Mucosa of descending colon (tissue), 3 donors: ENCODE data around the gene CLDN18. TPM values are rescaled to one million over a fixed set of nuclear protein-coding genes. Genes with fewer than 3 reads are reported as not detected.

Source experiments
- ATAC-seq: fragments of 200-7000 bp; cut with Tn5 transposase; one replicate; pipeline ENCODE4 v1.9.1; 2020; ENCODE audit warnings: mild to moderate bottlenecking, moderate library complexity
- DNase-seq, 3 donors: peaks; one replicate each; pipeline ENCODE4 v3.0.0-alpha.2; 2020
- H3K36me3 ChIP-seq: fragments of 200-600 bp; one replicate; pipeline ENCODE4 v1.8.0; 2021; ENCODE audit warnings: low read depth, mild to moderate bottlenecking
- H3K4me1 ChIP-seq: fragments of 200-600 bp; one replicate; pipeline ENCODE4 v1.8.0; 2021; ENCODE audit warnings: low read depth, mild to moderate bottlenecking
- H3K4me3 ChIP-seq: fragments of 200-600 bp; one replicate; pipeline ENCODE4 v1.8.0; 2021; ENCODE audit warnings: mild to moderate bottlenecking
- H3K9me3 ChIP-seq: fragments of 200-600 bp; one replicate; pipeline ENCODE4 v1.8.0; 2021; ENCODE audit warnings: mild to moderate bottlenecking
- CTCF ChIP-seq: fragments of 200-600 bp; IDR thresholded peaks from one replicate; pipeline ENCODE4 v1.8.0; 2022; ENCODE audit warnings: antibody characterized with exemption, mild to moderate bottlenecking
- intact Hi-C, 2 donors: fragments of 100-400 bp; cut with DNase I in 1 of 2; cut with micrococcal nuclease in 1 of 2; formaldehyde crosslinking; loops; one replicate each; pipeline versions ENCODE4 v1.11.0 to v1.11.1; 2022; cut with DNase I, micrococcal nuclease
- total RNA-seq, 3 donors: library from RNA; stranded (reverse); fragmentation: NEBNext Ultra II Directional in 2 of 3; extraction: Animal tissue kit (Norgen Biotek cat#: 25700) in 2 of 3; gene quantifications; one replicate each; pipeline versions ENCODE4 v1.2.1 to v1.2.4, GENCODE V29; 2021 to 2023
- donor health status: DM: no; HTN: no; CAD: no; lungs with moderate emphysema.
- donor health status: DM: no; HTN: no; CAD: no.
- donor health status: DM: no; HTN: yes; CAD: no.

CLDN18 gene
- total RNA-seq, 3 donors from 2014 or later = not detected

DNA sequence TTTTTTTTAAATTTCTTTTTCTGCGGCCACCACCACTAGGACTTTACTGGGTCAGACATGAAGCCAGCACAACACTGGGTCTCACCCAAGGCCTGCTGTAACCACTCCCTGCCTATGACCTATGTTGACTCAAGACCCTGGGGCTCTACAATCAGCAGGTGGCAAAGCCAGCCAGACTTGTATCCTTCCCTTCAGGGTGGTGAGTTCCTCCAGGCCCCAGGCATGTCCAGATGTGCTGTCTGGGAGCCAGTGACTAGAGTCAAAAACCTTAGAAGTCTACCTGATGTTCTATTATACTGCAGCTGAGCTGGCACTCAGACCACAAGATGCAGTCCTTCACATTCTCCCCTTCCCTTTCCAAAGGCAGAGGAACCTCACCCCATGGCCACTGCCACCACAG, 31.6 kb upstream of the CLDN18 start:
- no peak overlapping the region for H3K4me3 ChIP-seq
- ATAC-seq (no peak), DNase-seq (no peak)
- H3K4me1 ChIP-seq = no peaks in the 10 kb centered on the region
- intact Hi-C loops = loop anchor here in 1 of 2 donors (10.0 kb wide), 1 partner anchor 864 kb away; no protein-coding TSS in a partner anchor
- H3K9me3 ChIP-seq = no peaks in the 10 kb centered on the region
- H3K36me3 ChIP-seq = no peaks in the 10 kb centered on the region
- no peak for TF ChIP-seq CTCF

DNA sequence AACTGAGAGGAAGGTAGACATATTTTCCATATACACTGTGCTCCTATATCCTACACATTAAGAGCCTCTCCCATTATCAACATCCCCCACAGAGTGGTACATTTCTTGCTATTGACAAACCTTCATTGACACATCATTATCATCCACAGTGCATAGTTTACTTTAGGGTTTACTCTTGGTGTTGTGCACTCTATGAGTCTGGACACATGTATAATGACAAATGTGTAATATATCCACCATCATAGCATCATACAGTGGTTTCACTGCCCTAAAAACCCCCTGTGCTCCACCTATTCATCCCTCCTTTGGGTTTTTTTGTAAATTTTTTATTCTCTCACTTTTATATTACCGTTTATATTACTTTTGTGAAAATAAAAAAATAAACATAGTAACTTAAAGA, 22.2 kb upstream of the CLDN18 start:
- no peak for ATAC-seq
- DNase-seq = no peak
- intact Hi-C loops = no loop called here
- no peak for TF ChIP-seq CTCF
- H3K4me1 ChIP-seq = no peaks in the 10 kb centered on the region
- H3K4me3 ChIP-seq = no peak overlapping the region
- no peaks in the 10 kb centered on the region for H3K9me3 ChIP-seq
- H3K36me3 ChIP-seq = no peaks in the 10 kb centered on the region

DNA sequence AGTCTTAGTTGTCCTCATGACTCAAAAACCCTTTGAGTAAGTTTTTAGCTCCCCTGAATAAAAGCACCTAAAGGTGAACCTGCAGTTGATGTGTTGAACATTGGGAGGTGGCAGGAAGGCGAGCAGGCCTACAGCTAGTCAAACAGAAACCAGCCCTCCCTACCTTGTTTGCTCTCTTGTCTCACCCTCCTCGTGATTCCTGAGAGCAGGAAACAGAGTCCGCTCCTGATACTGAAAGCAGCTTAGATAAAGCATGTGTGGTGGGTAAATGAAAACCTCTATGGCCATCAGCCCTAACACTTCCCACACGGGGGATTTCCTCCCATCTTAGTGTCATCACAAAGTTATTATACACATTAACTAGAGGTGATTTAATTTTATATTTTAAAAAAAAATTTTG, 21.8 kb upstream of the CLDN18 start:
- peak; percentile 94 for ATAC-seq
- DNase-seq = peak in 1 of 3 donors; percentile 5
- no peaks in the 10 kb centered on the region for H3K4me1 ChIP-seq
- no peaks in the 10 kb centered on the region for H3K36me3 ChIP-seq
- H3K9me3 ChIP-seq = no peaks in the 10 kb centered on the region
- intact Hi-C loops = no loop called here
- H3K4me3 ChIP-seq = no peak overlapping the region
- TF ChIP-seq CTCF = no peak

DNA sequence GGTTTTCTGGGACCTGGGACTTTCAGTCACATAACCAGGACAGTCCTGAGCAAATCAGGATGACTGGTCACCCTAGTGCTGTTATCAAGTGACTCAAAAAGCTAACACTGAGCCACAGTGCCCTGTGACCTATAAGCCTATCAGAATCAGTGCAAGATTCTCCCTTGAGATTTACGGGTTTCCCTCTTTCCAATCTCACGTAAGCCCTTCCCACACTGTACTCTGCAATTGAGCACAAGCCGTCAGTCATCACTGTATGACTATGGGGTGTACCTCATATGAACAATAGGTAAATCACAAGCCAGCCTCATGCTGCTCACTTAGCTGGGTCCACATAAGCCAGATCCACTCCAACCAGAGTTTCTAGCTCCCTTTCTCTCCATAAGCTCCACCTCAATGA, 21.0 kb upstream of the CLDN18 start:
- no peaks in the 10 kb centered on the region for H3K36me3 ChIP-seq
- ATAC-seq (peak; percentile 75), DNase-seq (no peak)
- no peak overlapping the region for H3K4me3 ChIP-seq
- H3K9me3 ChIP-seq = peaks cover 4% of the 10 kb centered on the region
- intact Hi-C loops = no loop called here
- no peak for TF ChIP-seq CTCF
- H3K4me1 ChIP-seq = no peaks in the 10 kb centered on the region

DNA sequence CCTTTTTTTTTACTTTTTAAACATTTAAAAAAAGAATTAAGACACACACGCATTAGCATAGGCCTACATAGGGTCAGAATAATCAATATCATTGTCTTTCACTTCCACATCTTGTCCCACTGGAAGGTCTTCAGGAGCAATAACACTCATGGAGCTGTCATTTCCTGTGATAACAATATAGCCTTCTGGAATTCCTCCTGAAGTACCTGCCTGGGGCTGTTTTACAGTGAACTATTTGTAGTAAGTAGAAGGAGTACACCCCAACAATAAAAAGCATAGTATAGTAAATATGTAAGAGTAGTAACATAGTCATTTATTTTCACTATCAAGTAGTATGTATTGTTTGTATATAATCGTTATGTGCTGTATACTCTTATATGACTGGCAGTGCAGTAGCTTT, 19.5 kb upstream of the CLDN18 start:
- no peaks in the 10 kb centered on the region for H3K36me3 ChIP-seq
- TF ChIP-seq CTCF = no peak

DNA sequence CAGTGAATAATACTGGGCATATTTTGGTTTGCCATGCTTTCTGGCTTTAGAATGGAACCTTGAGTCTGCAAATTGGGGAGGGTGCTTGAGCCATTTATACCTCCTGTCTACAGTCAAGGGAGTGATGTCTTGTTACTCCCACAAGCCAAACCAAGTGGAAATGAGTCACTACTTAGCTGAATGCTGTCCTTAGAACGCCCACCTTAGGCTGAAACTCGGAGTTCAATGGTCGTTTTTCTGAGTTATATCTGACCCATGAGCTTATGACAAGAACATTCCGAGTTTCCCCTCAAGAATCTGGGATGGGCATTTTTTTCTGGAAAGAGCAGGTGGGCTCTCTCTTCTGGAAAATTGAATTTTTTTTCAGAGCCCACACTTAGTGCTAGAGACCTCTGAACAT, 17.4 kb upstream of the CLDN18 start:
- DNase-seq (no peak), ATAC-seq (no peak)
- no peak overlapping the region for H3K4me3 ChIP-seq
- no peaks in the 10 kb centered on the region for H3K36me3 ChIP-seq
- no peak for TF ChIP-seq CTCF
- peaks cover 10% of the 10 kb centered on the region for H3K9me3 ChIP-seq
- no peaks in the 10 kb centered on the region for H3K4me1 ChIP-seq
- intact Hi-C loops = no loop called here

More for the DNA sequence above, 19.5 kb upstream of the CLDN18 start:
- H3K9me3 ChIP-seq = peaks cover 10% of the 10 kb centered on the region
- no peak for DNase-seq
- H3K4me1 ChIP-seq = no peaks in the 10 kb centered on the region
- intact Hi-C loops = no loop called here
- H3K4me3 ChIP-seq = no peak overlapping the region
- ATAC-seq = no peak
